Vagina (tissue), 2 donors: ENCODE data around the gene SIRT3. TPM values are rescaled to one million over a fixed set of nuclear protein-coding genes. Genes with fewer than 3 reads are reported as not detected.
A peak's percentile ranks its signal among the peaks of the same experiment; 100 is the strongest.

Experiments used
- DNase-seq, 2 donors: peaks; one replicate each; pipeline ENCODE4 v3.0.0-alpha.2; 2017; ENCODE audit errors: extremely low spot score in 2 of 2
- H3K27ac ChIP-seq: fragments of 200-600 bp; sonication (generic); one replicate; pipeline ENCODE4 v1.5.1; 2019
- H3K27me3 ChIP-seq: fragments of 200-600 bp; sonication (generic); one replicate; pipeline ENCODE4 v1.5.1; 2019
- H3K36me3 ChIP-seq, 2 donors: fragments of 200-600 bp; sonication (generic); one replicate each; pipeline ENCODE4 v1.5.1; 2017 to 2019
- H3K4me1 ChIP-seq: fragments of 200-600 bp; sonication (generic); one replicate; pipeline ENCODE4 v1.5.1; 2019
- H3K4me3 ChIP-seq, 2 donors: fragments of 200-600 bp; sonication (generic); 1 replicate in 1 of 2; 2 replicates in 1 of 2; pipeline ENCODE4 v1.5.1; 2016 to 2019
- H3K9me3 ChIP-seq: fragments of 200-600 bp; sonication (generic); one replicate; pipeline ENCODE4 v1.5.1; 2019
- CTCF ChIP-seq, 3 experiments: fragments of 450-650 bp in 2 of 3; fragments of 200-600 bp in 1 of 3; sonication (generic) in 1 of 3; IDR thresholded peaks; one replicate each; pipeline ENCODE4 v1.5.1; 2017 to 2019; ENCODE audit warnings: antibody characterized with exemption in 3 of 3, mild to moderate bottlenecking in 2 of 3, moderate library complexity in 2 of 3
- POLR2A ChIP-seq, 2 donors: fragments of 450-650 bp; IDR thresholded peaks; one replicate each; pipeline ENCODE4 v1.6.1; 2017; ENCODE audit warnings: antibody characterized with exemption in 2 of 2, mild to moderate bottlenecking in 2 of 2, moderate library complexity in 2 of 2
- POLR2AphosphoS5 ChIP-seq, 2 donors: sonication (generic); formaldehyde crosslinking; IDR thresholded peaks; one replicate each; pipeline ENCODE4 v1.9.0; 2017; ENCODE audit warnings: antibody characterized with exemption in 2 of 2, mild to moderate bottlenecking in 2 of 2, low read depth in 1 of 2; ENCODE audit not compliant: insufficient read depth in 1 of 2
- intact Hi-C: fragments of 100-400 bp; cut with DNase I; formaldehyde crosslinking; loops from one replicate; pipeline ENCODE4 v1.15.1; 2023
- total RNA-seq: library from RNA; depleted of rRNA; stranded (reverse); fragments of >200 nt; gene quantifications from one replicate; pipeline ENCODE4 v1.2.3, GENCODE V29; 2016

Gene SIRT3
- total RNA-seq, 1 donor from 2014 or later = 5.6 TPM

- intact Hi-C loops = no loop called here
Measured at GRCh38 chr11:272931-273198, 36.7 kb upstream of the SIRT3 start.

GRCh38 chr11:272195-272930 lies 36.2 kb upstream of the SIRT3 start:
- Histone ChIP-seq H3K9me3 (no peaks in the 10 kb centered on the region), H3K36me3 (no peaks in the 10 kb centered on the region), H3K4me1 (peaks cover 12% of the 10 kb centered on the region), H3K27me3 (no peaks in the 10 kb centered on the region), H3K27ac (no peak overlapping the region), H3K4me3 (no peak overlapping the region)
- intact Hi-C loops = no loop called here
- DNase-seq = peak in 1 of 2 donors; percentile 94
- no peak for TF ChIP-seq POLR2A (IDR thresholded peaks at IDR 0.05)
- TF ChIP-seq POLR2AphosphoS5 (IDR thresholded peaks at IDR 0.05; ENCODE audit: insufficient read depth in 1 of 2, low read depth in 1 of 2) = no peak
- TF ChIP-seq CTCF (IDR thresholded peaks at IDR 0.05) = no peak

More at GRCh38 chr11:272931-273198, 36.7 kb upstream of the SIRT3 start:
- peak in 1 of 2 donors; percentile 28 for DNase-seq
- Histone ChIP-seq H3K36me3 (no peaks in the 10 kb centered on the region), H3K27me3 (no peaks in the 10 kb centered on the region), H3K9me3 (no peaks in the 10 kb centered on the region), H3K4me1 (peaks cover 8% of the 10 kb centered on the region), H3K4me3 (no peak overlapping the region), H3K27ac (no peak overlapping the region)
- TF ChIP-seq POLR2AphosphoS5 (IDR thresholded peaks at IDR 0.05; ENCODE audit: insufficient read depth in 1 of 2, low read depth in 1 of 2) (no peak), CTCF (IDR thresholded peaks at IDR 0.05) (no peak), POLR2A (IDR thresholded peaks at IDR 0.05) (no peak)

GRCh38 chr11:271319-271715 lies 35.2 kb upstream of the SIRT3 start:
- Histone ChIP-seq H3K4me1 (peaks cover 12% of the 10 kb centered on the region), H3K36me3 (no peaks in the 10 kb centered on the region), H3K27me3 (no peaks in the 10 kb centered on the region), H3K27ac (no peak overlapping the region), H3K4me3 (no peak overlapping the region), H3K9me3 (no peaks in the 10 kb centered on the region)
- intact Hi-C loops = no loop called here
- TF ChIP-seq POLR2A (IDR thresholded peaks at IDR 0.05) = no peak
- DNase-seq = peak in 1 of 2 donors; percentile 64

- TF ChIP-seq CTCF (IDR thresholded peaks at IDR 0.05) (no peak), POLR2A (IDR thresholded peaks at IDR 0.05) (no peak)
- peak in 1 of 2 donors; percentile 93 for DNase-seq
- no peak overlapping the region for H3K27ac ChIP-seq
- intact Hi-C loops = no loop called here
- H3K4me3 ChIP-seq = no peak overlapping the region
- peaks cover 12% of the 10 kb centered on the region for H3K4me1 ChIP-seq
- H3K36me3 ChIP-seq = no peaks in the 10 kb centered on the region
- no peaks in the 10 kb centered on the region for H3K27me3 ChIP-seq
- H3K9me3 ChIP-seq = no peaks in the 10 kb centered on the region
Measured at GRCh38 chr11:270451-271318, 34.5 kb upstream of the SIRT3 start.

GRCh38 chr11:269146-269890 lies 33.2 kb upstream of the SIRT3 start:
- DNase-seq = peak in 1 of 2 donors; percentile 14
- Histone ChIP-seq H3K27me3 (no peaks in the 10 kb centered on the region), H3K9me3 (no peaks in the 10 kb centered on the region), H3K36me3 (no peaks in the 10 kb centered on the region), H3K4me1 (peaks cover 12% of the 10 kb centered on the region), H3K4me3 (peak overlapping the region; percentile 3 to 40), H3K27ac (peak overlapping the region; percentile 72)
- TF ChIP-seq CTCF (IDR thresholded peaks at IDR 0.05) (no peak), POLR2AphosphoS5 (IDR thresholded peaks at IDR 0.05; ENCODE audit: insufficient read depth in 1 of 2, low read depth in 1 of 2) (peak in 1 of 2 donors; percentile 3), POLR2A (IDR thresholded peaks at IDR 0.05) (peak in 1 of 2 donors; percentile 13)
- intact Hi-C loops = no loop called here
